Tibial nerve (tissue), 4 donors: ENCODE results near the gene CMSS1. TPM values are rescaled to one million over a fixed set of nuclear protein-coding genes. Genes with fewer than 3 reads are reported as not detected.
A peak's percentile ranks its signal among the peaks of the same experiment; 100 is the strongest.

ENCODE experiments used
- DNase-seq, 2 donors: peaks; one replicate each; pipeline ENCODE4 v3.0.0-alpha.2; 2019; ENCODE audit warnings: low spot score in 2 of 2
- H3K27ac ChIP-seq, 4 donors: fragments of 200-600 bp; sonication (generic) in 3 of 4; one replicate each; pipeline ENCODE4 v1.5.1; 2017 to 2019; ENCODE audit warnings: mild to moderate bottlenecking in 1 of 4
- H3K27me3 ChIP-seq, 2 donors: fragments of 200-600 bp; sonication (generic) in 1 of 2; one replicate each; pipeline versions ENCODE4 v1.5.1 to v1.6.0; 2017 to 2019
- H3K36me3 ChIP-seq, 3 donors: fragments of 200-600 bp; sonication (generic); one replicate each; pipeline ENCODE4 v1.5.1; 2018 to 2019
- H3K4me1 ChIP-seq, 4 donors: fragments of 200-600 bp; sonication (generic) in 3 of 4; one replicate each; pipeline ENCODE4 v1.5.1; 2017 to 2019
- H3K4me3 ChIP-seq, 4 donors: fragments of 200-600 bp; sonication (generic) in 3 of 4; one replicate each; pipeline ENCODE4 v1.5.1; 2017 to 2019; ENCODE audit warnings: mild to moderate bottlenecking in 1 of 4, moderate library complexity in 1 of 4
- H3K9me3 ChIP-seq, 4 donors: fragments of 200-600 bp; sonication (generic) in 3 of 4; one replicate each; pipeline ENCODE4 v1.5.1; 2017 to 2019
- CTCF ChIP-seq, 5 experiments: fragments of 200-600 bp in 3 of 5; fragments of 450-650 bp in 2 of 5; sonication (generic) in 3 of 5; IDR thresholded peaks; one replicate each; pipeline ENCODE4 v1.5.1; 2016 to 2019; ENCODE audit warnings: antibody characterized with exemption in 5 of 5, mild to moderate bottlenecking in 3 of 5, moderate library complexity in 2 of 5
- EP300 ChIP-seq, 2 donors: sonication (generic); formaldehyde crosslinking; IDR thresholded peaks; one replicate each; pipeline ENCODE4 v1.6.1; 2017; ENCODE audit warnings: antibody characterized with exemption in 2 of 2, mild to moderate bottlenecking in 1 of 2
- POLR2A ChIP-seq, 2 donors: fragments of 450-650 bp; IDR thresholded peaks; one replicate each; pipeline ENCODE4 v1.6.1; 2017; ENCODE audit warnings: antibody characterized with exemption in 2 of 2, mild to moderate bottlenecking in 2 of 2, moderate library complexity in 2 of 2
- WGBS, 2 donors: methylation state at CpG; one replicate each; pipeline ENCODE4 v1.1.5; 2018; 5-methylcytosine and 5-hydroxymethylcytosine counted together
- total RNA-seq, 4 donors: library from RNA; depleted of rRNA; stranded (reverse); fragments of >200 nt; gene quantifications; one replicate each; pipeline ENCODE4 v1.1.0, GENCODE V29; 2016

Gene CMSS1
- total RNA-seq, 4 donors from 2014 or later, result 5.5 to 29.1 (median 15.7) TPM

GRCh38 chr3:100020876-100021644 is 203.4 kb downstream of the CMSS1 start:
- Histone ChIP-seq H3K9me3 (no peaks in the 10 kb centered on the region), H3K4me1 (peaks cover 0 to 19% (median 3%) of the 10 kb centered on the region in 4 donors), H3K4me3 (no peak overlapping the region), H3K27ac (peak overlapping the region in 2 of 4 donors; percentile 63 to 68), H3K27me3 (no peaks in the 10 kb centered on the region), H3K36me3 (no peaks in the 10 kb centered on the region)
- no peak for TF ChIP-seq POLR2A (IDR thresholded peaks at IDR 0.05)
- no peak for TF ChIP-seq CTCF (IDR thresholded peaks at IDR 0.05)
- TF ChIP-seq EP300 (IDR thresholded peaks at IDR 0.05), result no peak
- WGBS, 2 donors, result 89% methylated on average over 9 of the region's 9 CpGs
- DNase-seq, result no peak

- Histone ChIP-seq H3K27me3 (no peaks in the 10 kb centered on the region), H3K36me3 (peaks cover 0 to 3% (median 0%) of the 10 kb centered on the region in 3 donors), H3K4me1 (peaks cover 0 to 19% (median 3%) of the 10 kb centered on the region in 4 donors), H3K4me3 (no peak overlapping the region), H3K9me3 (no peaks in the 10 kb centered on the region), H3K27ac (no peak overlapping the region)
- DNase-seq, result no peak
- TF ChIP-seq POLR2A (IDR thresholded peaks at IDR 0.05) (no peak), CTCF (IDR thresholded peaks at IDR 0.05) (no peak), EP300 (IDR thresholded peaks at IDR 0.05) (no peak)
Observed at GRCh38 chr3:100022506-100022905, 204.8 kb downstream of the CMSS1 start.

- Histone ChIP-seq H3K27me3 (no peaks in the 10 kb centered on the region), H3K4me1 (peaks cover 0 to 19% (median 3%) of the 10 kb centered on the region in 4 donors), H3K4me3 (no peak overlapping the region), H3K9me3 (no peaks in the 10 kb centered on the region), H3K36me3 (peaks cover 0 to 3% (median 0%) of the 10 kb centered on the region in 3 donors), H3K27ac (no peak overlapping the region)
- DNase-seq, result no peak
- TF ChIP-seq POLR2A (IDR thresholded peaks at IDR 0.05), result no peak
- TF ChIP-seq EP300 (IDR thresholded peaks at IDR 0.05), result no peak
- TF ChIP-seq CTCF (IDR thresholded peaks at IDR 0.05), result no peak
- 33 to 48% methylated on average over 5 of the region's 5 CpGs for WGBS, 2 donors
Observed at GRCh38 chr3:100023150-100023549, 205.5 kb downstream of the CMSS1 start.

- peaks cover 0 to 19% (median 3%) of the 10 kb centered on the region in 4 donors for H3K4me1 ChIP-seq
- TF ChIP-seq POLR2A (IDR thresholded peaks at IDR 0.05), result no peak
- no peak for TF ChIP-seq EP300 (IDR thresholded peaks at IDR 0.05)
- no peak for TF ChIP-seq CTCF (IDR thresholded peaks at IDR 0.05)
- no peak for DNase-seq
Observed at GRCh38 chr3:100023595-100023994, 205.9 kb downstream of the CMSS1 start.

GRCh38 chr3:100024520-100025303 is 207.1 kb downstream of the CMSS1 start:
- DNase-seq, result no peak
- TF ChIP-seq EP300 (IDR thresholded peaks at IDR 0.05), result no peak
- no peak for TF ChIP-seq CTCF (IDR thresholded peaks at IDR 0.05)
- TF ChIP-seq POLR2A (IDR thresholded peaks at IDR 0.05), result no peak
- WGBS, 2 donors, result 44 to 51% methylated on average over 7 of the region's 7 CpGs
- no peak overlapping the region for H3K4me3 ChIP-seq
- peaks cover 0 to 19% (median 3%) of the 10 kb centered on the region in 4 donors for H3K4me1 ChIP-seq
- no peaks in the 10 kb centered on the region for H3K27me3 ChIP-seq
- peak overlapping the region in 1 of 4 donors; percentile 42 for H3K27ac ChIP-seq
- peaks cover 0 to 3% (median 0%) of the 10 kb centered on the region in 3 donors for H3K36me3 ChIP-seq
- H3K9me3 ChIP-seq, result no peaks in the 10 kb centered on the region

More at GRCh38 chr3:100023595-100023994, 205.9 kb downstream of the CMSS1 start:
- H3K27ac ChIP-seq, result no peak overlapping the region
- WGBS, 2 donors, result 89 to 96% methylated on average over 1 of the region's 1 CpG
- H3K4me3 ChIP-seq, result no peak overlapping the region
- H3K27me3 ChIP-seq, result no peaks in the 10 kb centered on the region
- H3K9me3 ChIP-seq, result no peaks in the 10 kb centered on the region
- peaks cover 0 to 3% (median 0%) of the 10 kb centered on the region in 3 donors for H3K36me3 ChIP-seq
